Thoracic aorta (tissue), 2 donors: ENCODE measurements around the gene TMPRSS9. TPM values are rescaled to one million over a fixed set of nuclear protein-coding genes. Genes with fewer than 3 reads are reported as not detected.

Experiments used
- ATAC-seq: fragments of 150-250 bp; one replicate; pipeline ENCODE4 v1.8.0; 2017; ENCODE audit warnings: low read depth; ENCODE audit not compliant: insufficient number of reproducible peaks, low FRiP score
- DNase-seq: peaks from one replicate; pipeline ENCODE4 v3.0.0-alpha.2; 2020; ENCODE audit warnings: low spot score
- H3K27ac ChIP-seq, 2 donors: fragments of 200-600 bp; sonication (generic); 1 replicate in 1 of 2; 2 replicates in 1 of 2; pipeline ENCODE4 v1.5.1; 2016; ENCODE audit warnings: mild to moderate bottlenecking in 2 of 2, moderate library complexity in 2 of 2
- H3K27me3 ChIP-seq: fragments of 200-600 bp; sonication (generic); replicated peaks from 2 replicates; pipeline ENCODE4 v1.6.0; 2016; ENCODE audit warnings: mild to moderate bottlenecking; ENCODE audit not compliant: insufficient read depth
- H3K36me3 ChIP-seq: fragments of 200-600 bp; sonication (generic); one replicate; pipeline ENCODE4 v1.5.1; 2016
- H3K4me1 ChIP-seq, 2 donors: fragments of 200-600 bp; sonication (generic); 1 replicate in 1 of 2; 2 replicates in 1 of 2; pipeline versions ENCODE4 v1.5.1 to v1.6.0; 2016; ENCODE audit warnings: low read depth in 2 of 2, mild to moderate bottlenecking in 1 of 2; ENCODE audit not compliant: control insufficient read depth in 1 of 2
- H3K4me3 ChIP-seq: fragments of 200-600 bp; sonication (generic); 2 replicates; pipeline ENCODE4 v1.5.1; 2016; ENCODE audit warnings: mild to moderate bottlenecking
- H3K9me3 ChIP-seq: fragments of 200-600 bp; sonication (generic); 2 replicates; pipeline ENCODE4 v1.5.1; 2016
- CTCF ChIP-seq: fragments of 200-600 bp; sonication (generic); IDR thresholded peaks from one replicate; pipeline ENCODE4 v1.5.1; 2019; ENCODE audit warnings: antibody characterized with exemption
- total RNA-seq, 2 donors: library from RNA; depleted of rRNA; stranded (reverse); fragments of >200 nt; gene quantifications; one replicate each; pipeline versions ENCODE4 v1.1.0 to v1.2.3, GENCODE V29; 2016

TMPRSS9 gene
- total RNA-seq, 2 donors from 2014 or later = 0.42 to 0.54 TPM

DNA sequence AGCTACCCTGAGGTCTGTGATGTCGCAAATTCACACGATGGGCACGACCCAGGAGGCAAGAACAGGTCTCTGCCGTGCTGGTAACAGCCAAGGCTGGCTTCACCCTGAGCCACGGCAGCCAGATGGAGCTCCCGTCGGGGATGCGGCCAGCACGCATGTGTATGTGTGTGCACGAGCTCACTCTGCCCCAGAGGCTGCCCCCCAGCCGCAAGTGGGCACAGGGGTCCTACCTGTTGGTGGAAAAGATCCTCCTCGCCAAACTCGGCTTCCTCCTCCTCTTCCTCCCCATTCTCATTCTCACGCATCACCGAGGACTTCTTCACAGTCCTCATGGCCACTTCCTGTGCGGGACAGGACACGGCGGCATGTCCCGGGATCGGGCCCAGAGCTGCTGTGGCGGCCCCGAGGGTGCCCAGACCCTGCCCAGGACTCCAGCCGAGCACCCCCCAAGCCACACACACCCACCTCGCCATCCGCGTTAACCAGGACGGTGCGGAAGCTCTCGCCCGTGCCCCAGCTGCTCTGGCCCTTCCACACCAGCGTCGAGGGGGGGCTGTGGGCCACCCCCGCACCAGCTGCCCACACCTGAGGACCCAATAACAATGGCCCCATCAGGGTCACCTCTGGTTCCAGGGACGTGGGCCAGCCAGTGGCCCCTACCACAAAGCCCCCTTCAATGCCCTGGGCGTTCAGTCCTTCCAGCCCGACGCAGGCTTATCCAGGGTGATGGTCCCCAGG is 71.4 kb downstream of the TMPRSS9 start:
- no peak for TF ChIP-seq CTCF
- H3K4me3 ChIP-seq = no peak overlapping the region
- H3K27ac ChIP-seq = no peak overlapping the region
- no peaks in the 10 kb centered on the region for H3K27me3 ChIP-seq
- ATAC-seq (no peak), DNase-seq (no peak)
- peaks cover 18% of the 10 kb centered on the region for H3K36me3 ChIP-seq
- peaks cover 3 to 15% of the 10 kb centered on the region in 2 donors for H3K4me1 ChIP-seq
- H3K9me3 ChIP-seq = no peaks in the 10 kb centered on the region

DNA sequence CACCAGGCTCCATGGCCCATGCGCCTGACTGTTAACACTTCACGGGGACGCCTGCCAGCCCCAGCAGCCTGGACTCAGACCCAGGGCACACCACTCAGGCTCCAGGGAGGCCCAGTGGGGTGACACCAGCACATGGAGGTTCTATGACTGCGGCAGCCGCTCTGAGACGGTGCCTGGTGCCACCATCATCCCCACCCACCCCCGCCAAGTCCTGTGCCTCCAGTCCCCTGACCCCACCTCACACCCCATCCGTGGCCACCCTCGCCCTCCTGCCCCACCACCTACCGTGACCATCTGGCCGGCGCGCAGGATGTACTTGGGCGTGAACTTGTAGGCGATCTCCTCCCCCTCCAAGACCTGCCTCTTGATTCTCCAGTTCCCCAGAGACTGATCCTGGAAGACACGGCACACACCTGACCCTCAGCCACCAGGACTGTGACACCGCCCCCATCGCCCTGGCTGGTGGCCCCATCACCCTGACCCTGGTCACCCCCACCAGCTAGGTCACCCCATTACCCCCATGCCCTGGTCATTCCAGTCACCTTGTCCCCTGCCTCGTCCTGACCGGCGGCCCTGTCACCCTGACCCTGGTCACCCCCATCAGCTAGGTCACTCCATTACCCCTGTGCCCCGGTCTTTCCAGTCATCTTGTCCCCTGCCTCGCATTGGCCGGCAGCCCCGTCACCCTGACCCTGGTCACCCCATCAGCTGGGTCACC is 72.2 kb downstream of the TMPRSS9 start:
- H3K4me1 ChIP-seq = peaks cover 0 to 9% of the 10 kb centered on the region in 2 donors
- H3K9me3 ChIP-seq = no peaks in the 10 kb centered on the region
- no peak for ATAC-seq
- TF ChIP-seq CTCF = no peak
- no peaks in the 10 kb centered on the region for H3K27me3 ChIP-seq
- no peak overlapping the region for H3K27ac ChIP-seq
- H3K4me3 ChIP-seq = no peak overlapping the region
- peaks cover 18% of the 10 kb centered on the region for H3K36me3 ChIP-seq
- DNase-seq = no peak

DNA sequence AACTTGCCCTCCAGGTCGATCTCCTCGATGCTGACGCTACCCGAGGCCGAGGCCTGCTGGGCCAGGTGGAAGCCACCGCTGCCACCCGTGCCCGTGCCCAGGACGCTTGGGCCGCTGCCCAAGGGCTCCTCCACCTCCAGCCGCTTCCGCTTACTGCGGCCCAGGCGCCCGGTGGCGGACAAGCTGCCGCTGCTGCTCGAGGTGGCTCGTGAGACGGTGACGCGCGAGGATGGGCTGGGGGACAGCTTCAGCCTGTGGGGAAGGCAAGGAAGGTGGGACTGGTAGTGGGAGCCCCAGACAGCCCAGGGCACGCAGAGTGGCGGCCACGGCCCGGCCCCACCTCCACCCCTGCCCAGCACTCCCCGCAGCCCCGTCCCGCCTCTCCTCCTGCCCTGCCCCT is 73.8 kb downstream of the TMPRSS9 start:
- no peaks in the 10 kb centered on the region for H3K27me3 ChIP-seq
- TF ChIP-seq CTCF = no peak
- H3K36me3 ChIP-seq = peaks cover 26% of the 10 kb centered on the region
- no peaks in the 10 kb centered on the region for H3K9me3 ChIP-seq
- ATAC-seq (no peak), DNase-seq (no peak)
- no peaks in the 10 kb centered on the region for H3K4me1 ChIP-seq
- H3K27ac ChIP-seq = no peak overlapping the region
- H3K4me3 ChIP-seq = no peak overlapping the region

- ATAC-seq (no peak), DNase-seq (no peak)
- no peaks in the 10 kb centered on the region for H3K4me1 ChIP-seq
- no peak for TF ChIP-seq CTCF
- H3K36me3 ChIP-seq = peaks cover 26% of the 10 kb centered on the region
- H3K27me3 ChIP-seq = no peaks in the 10 kb centered on the region
- H3K9me3 ChIP-seq = no peaks in the 10 kb centered on the region
- H3K27ac ChIP-seq = no peak overlapping the region
- no peak overlapping the region for H3K4me3 ChIP-seq
Measured at GRCh38 chr19:2434267-2434666, 74.2 kb downstream of the TMPRSS9 start.

DNA sequence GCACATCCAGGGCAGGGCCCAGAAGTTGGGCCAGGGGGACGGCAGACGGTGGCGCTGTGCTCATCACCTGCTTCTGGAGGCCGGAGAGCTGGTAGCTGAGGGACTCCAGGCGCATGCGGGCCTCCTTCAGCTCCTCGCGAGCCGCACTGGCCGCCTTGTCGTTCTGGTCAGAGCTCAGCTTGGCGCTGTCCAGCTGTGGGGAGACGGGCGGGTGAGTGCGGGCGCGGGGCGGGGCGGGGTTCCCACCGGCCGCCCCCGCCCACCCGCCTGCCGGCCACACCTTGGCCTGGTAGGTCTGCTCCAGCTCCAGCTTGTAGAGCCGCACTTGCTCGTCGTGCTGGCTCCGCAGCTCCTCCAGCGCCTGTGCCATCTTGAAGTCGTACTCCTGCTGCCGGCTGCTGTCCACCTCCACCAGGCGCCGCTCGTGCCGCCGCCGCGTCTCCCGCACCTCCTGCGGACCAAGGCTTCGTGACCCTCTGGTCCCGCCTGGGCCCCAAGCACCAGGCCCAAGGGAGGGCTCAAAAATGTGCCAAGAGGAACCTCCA is 74.7 kb downstream of the TMPRSS9 start:
- TF ChIP-seq CTCF = no peak
- Histone ChIP-seq H3K36me3 (peaks cover 26% of the 10 kb centered on the region), H3K4me1 (no peaks in the 10 kb centered on the region), H3K9me3 (no peaks in the 10 kb centered on the region), H3K4me3 (no peak overlapping the region), H3K27ac (no peak overlapping the region), H3K27me3 (no peaks in the 10 kb centered on the region)
- ATAC-seq = no peak
- no peak for DNase-seq
